ENCODE measurements around the gene EDDM13.

DNA sequence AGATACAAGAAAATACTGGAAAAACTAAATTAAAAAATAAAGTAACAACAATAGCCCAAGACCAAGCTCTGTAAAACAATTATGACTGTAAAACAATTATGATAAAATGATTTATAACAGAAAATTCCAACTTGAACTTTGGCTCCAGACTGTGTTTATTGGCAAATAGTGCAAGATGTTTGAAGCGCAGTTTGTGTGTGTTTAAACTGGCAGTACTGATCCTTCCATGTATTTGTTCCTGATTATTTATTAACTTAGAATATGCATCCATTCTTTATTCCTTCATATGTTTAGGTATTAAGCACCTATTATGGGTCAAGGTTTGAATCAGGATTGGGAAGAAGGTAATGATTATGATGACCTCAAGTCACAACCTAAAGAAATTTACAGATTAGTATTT, 83.0 kb downstream of the EDDM13 start:
- TF ChIP-seq, protein P1, sequence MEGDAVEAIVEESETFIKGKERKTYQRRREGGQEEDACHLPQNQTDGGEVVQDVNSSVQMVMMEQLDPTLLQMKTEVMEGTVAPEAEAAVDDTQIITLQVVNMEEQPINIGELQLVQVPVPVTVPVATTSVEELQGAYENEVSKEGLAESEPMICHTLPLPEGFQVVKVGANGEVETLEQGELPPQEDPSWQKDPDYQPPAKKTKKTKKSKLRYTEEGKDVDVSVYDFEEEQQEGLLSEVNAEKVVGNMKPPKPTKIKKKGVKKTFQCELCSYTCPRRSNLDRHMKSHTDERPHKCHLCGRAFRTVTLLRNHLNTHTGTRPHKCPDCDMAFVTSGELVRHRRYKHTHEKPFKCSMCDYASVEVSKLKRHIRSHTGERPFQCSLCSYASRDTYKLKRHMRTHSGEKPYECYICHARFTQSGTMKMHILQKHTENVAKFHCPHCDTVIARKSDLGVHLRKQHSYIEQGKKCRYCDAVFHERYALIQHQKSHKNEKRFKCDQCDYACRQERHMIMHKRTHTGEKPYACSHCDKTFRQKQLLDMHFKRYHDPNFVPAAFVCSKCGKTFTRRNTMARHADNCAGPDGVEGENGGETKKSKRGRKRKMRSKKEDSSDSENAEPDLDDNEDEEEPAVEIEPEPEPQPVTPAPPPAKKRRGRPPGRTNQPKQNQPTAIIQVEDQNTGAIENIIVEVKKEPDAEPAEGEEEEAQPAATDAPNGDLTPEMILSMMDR (IDR thresholded peaks at IDR 0.05): no peak
- no peak for TF ChIP-seq POLR2A (IDR thresholded peaks at IDR 0.05)

All from lower leg skin (tissue), 3 donors.